GM12878 (cell line): ENCODE measurements around the gene POLR1A. TPM values are rescaled to one million over a fixed set of nuclear protein-coding genes. Genes with fewer than 3 reads are reported as not detected.

Experiments used
- TCF12 ChIP-seq: IDR thresholded peaks from 2 replicates; pipeline ENCODE4 v1.6.1; 2011; ENCODE audit warnings: low read depth, mild to moderate bottlenecking, low read length
- ZSCAN29 ChIP-seq: fragments of 450-650 bp; IDR thresholded peaks from 2 replicates; pipeline ENCODE4 v1.6.1; 2017; ENCODE audit warnings: mild to moderate bottlenecking, moderate library complexity
- polyA plus RNA-seq, 11 experiments: library from polyadenylated mRNA; depleted of rRNA in 4 of 11; unstranded in 6 of 11; stranded (reverse) in 5 of 11; fragments of >200 nt; fragmentation: Nextera tagmentation in 4 of 11; fragmentation: Illumina TruSeq in 1 of 11; extraction: Ambion mirVana in 4 of 11; extraction: Trizol in 1 of 11; gene quantifications; 1 replicate in 1 of 11; 2 replicates in 10 of 11; pipeline versions ENCODE4 v1.2.1 to v1.2.3, GENCODE V29; 2011 to 2016; ENCODE audit warnings: inconsistent platforms in 2 of 11, missing spikeins in 2 of 11, low read depth in 1 of 11
- total RNA-seq, 4 experiments: library from RNA; depleted of rRNA in 3 of 4; stranded (reverse); fragments of >200 nt in 3 of 4; fragmentation: Illumina TruSeq in 1 of 4; extraction: Trizol in 1 of 4; gene quantifications; 2 replicates each; pipeline versions ENCODE4 v1.2.1 to v1.2.3, GENCODE V29; 2013 to 2021
- TF ChIP-seq, protein P1 (sequence below): fragments of 150-350 bp; IDR thresholded peaks from 2 replicates; pipeline ENCODE4 v1.6.1; 2016; ENCODE audit warnings: low read depth, low read length
- TF ChIP-seq, protein P2 (sequence below): IDR thresholded peaks from 2 replicates; pipeline ENCODE4 v1.6.1; 2012; ENCODE audit warnings: low read depth, low read length, improper control_type of control experiment
- TF ChIP-seq, protein P3 (sequence below): fragments of 450-650 bp; formaldehyde crosslinking; IDR thresholded peaks from 2 replicates; pipeline ENCODE4 v1.4.0; 2020; ENCODE audit warnings: mild to moderate bottlenecking, moderate library complexity

Gene POLR1A
- total and polyA plus RNA-seq, 10 of the 15 experiments (the other 5 are each of a cell fraction or from before 2014, with no cell fraction given) = 2.1 to 53.9 (median 17.8) TPM

DNA sequence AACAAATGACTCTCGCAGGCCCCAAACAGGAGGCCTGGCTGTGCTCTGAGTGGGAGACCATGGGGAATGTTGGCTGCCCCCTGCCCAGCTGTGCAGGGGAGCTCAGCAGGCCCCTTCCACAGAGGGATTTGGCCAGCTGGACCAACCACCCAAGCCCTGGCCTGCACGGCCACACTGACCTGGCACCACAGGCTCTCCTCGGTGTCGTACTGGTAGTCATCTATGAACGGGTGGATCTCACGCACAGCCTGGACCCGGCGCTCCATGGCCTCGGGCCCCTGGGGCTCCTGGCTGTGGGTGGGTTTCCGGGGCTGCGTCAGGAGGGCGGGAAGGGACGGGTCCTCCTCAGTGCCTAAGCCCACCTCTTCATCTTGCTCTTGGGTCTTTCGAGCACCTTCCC is 74.5 kb downstream of the POLR1A start (continued):
- TF ChIP-seq, protein P1, sequence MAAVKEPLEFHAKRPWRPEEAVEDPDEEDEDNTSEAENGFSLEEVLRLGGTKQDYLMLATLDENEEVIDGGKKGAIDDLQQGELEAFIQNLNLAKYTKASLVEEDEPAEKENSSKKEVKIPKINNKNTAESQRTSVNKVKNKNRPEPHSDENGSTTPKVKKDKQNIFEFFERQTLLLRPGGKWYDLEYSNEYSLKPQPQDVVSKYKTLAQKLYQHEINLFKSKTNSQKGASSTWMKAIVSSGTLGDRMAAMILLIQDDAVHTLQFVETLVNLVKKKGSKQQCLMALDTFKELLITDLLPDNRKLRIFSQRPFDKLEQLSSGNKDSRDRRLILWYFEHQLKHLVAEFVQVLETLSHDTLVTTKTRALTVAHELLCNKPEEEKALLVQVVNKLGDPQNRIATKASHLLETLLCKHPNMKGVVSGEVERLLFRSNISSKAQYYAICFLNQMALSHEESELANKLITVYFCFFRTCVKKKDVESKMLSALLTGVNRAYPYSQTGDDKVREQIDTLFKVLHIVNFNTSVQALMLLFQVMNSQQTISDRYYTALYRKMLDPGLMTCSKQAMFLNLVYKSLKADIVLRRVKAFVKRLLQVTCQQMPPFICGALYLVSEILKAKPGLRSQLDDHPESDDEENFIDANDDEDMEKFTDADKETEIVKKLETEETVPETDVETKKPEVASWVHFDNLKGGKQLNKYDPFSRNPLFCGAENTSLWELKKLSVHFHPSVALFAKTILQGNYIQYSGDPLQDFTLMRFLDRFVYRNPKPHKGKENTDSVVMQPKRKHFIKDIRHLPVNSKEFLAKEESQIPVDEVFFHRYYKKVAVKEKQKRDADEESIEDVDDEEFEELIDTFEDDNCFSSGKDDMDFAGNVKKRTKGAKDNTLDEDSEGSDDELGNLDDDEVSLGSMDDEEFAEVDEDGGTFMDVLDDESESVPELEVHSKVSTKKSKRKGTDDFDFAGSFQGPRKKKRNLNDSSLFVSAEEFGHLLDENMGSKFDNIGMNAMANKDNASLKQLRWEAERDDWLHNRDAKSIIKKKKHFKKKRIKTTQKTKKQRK = no peak
- TF ChIP-seq, protein P2, sequence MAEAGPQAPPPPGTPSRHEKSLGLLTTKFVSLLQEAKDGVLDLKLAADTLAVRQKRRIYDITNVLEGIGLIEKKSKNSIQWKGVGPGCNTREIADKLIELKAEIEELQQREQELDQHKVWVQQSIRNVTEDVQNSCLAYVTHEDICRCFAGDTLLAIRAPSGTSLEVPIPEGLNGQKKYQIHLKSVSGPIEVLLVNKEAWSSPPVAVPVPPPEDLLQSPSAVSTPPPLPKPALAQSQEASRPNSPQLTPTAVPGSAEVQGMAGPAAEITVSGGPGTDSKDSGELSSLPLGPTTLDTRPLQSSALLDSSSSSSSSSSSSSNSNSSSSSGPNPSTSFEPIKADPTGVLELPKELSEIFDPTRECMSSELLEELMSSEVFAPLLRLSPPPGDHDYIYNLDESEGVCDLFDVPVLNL = no peak
- TF ChIP-seq ZSCAN29 (no peak), TCF12 (no peak)
- TF ChIP-seq, protein P3, sequence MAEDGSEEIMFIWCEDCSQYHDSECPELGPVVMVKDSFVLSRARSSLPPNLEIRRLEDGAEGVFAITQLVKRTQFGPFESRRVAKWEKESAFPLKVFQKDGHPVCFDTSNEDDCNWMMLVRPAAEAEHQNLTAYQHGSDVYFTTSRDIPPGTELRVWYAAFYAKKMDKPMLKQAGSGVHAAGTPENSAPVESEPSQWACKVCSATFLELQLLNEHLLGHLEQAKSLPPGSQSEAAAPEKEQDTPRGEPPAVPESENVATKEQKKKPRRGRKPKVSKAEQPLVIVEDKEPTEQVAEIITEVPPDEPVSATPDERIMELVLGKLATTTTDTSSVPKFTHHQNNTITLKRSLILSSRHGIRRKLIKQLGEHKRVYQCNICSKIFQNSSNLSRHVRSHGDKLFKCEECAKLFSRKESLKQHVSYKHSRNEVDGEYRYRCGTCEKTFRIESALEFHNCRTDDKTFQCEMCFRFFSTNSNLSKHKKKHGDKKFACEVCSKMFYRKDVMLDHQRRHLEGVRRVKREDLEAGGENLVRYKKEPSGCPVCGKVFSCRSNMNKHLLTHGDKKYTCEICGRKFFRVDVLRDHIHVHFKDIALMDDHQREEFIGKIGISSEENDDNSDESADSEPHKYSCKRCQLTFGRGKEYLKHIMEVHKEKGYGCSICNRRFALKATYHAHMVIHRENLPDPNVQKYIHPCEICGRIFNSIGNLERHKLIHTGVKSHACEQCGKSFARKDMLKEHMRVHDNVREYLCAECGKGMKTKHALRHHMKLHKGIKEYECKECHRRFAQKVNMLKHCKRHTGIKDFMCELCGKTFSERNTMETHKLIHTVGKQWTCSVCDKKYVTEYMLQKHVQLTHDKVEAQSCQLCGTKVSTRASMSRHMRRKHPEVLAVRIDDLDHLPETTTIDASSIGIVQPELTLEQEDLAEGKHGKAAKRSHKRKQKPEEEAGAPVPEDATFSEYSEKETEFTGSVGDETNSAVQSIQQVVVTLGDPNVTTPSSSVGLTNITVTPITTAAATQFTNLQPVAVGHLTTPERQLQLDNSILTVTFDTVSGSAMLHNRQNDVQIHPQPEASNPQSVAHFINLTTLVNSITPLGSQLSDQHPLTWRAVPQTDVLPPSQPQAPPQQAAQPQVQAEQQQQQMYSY (CRISPR knock-in tag) = no peak
